Ovary (tissue), 9 donors: Measurements from ENCODE around the gene NUP210. TPM values are rescaled to one million over a fixed set of nuclear protein-coding genes. Genes with fewer than 3 reads are reported as not detected.

Experiments used
- DNase-seq, 5 donors: peaks; one replicate each; pipeline ENCODE4 v3.0.0-alpha.2; 2019 to 2020
- H3K27ac ChIP-seq, 2 donors: fragments of 200-600 bp; one replicate each; pipeline versions ENCODE4 v1.5.1 to v1.8.0; 2019 to 2022
- H3K27me3 ChIP-seq: fragments of 200-600 bp; one replicate; pipeline ENCODE4 v1.8.0; 2022
- H3K36me3 ChIP-seq: fragments of 200-600 bp; sonication (generic); one replicate; pipeline ENCODE4 v1.5.1; 2019
- H3K4me1 ChIP-seq: one replicate; pipeline ENCODE4 v1.8.1; 2013; ENCODE audit warnings: mild to moderate bottlenecking, moderate library complexity; ENCODE audit not compliant: insufficient read depth
- H3K4me3 ChIP-seq: fragments of 200-600 bp; sonication (generic); one replicate; pipeline ENCODE4 v1.5.1; 2017
- H3K9me3 ChIP-seq, 2 donors: fragments of 200-600 bp in 1 of 2; sonication (generic) in 1 of 2; one replicate each; pipeline versions ENCODE4 v1.5.1 to v1.8.1; 2013 to 2019; ENCODE audit warnings: mild to moderate bottlenecking in 1 of 2, moderate library complexity in 1 of 2
- CTCF ChIP-seq, 3 donors: fragments of 450-650 bp in 2 of 3; fragments of 200-600 bp in 1 of 3; IDR thresholded peaks; one replicate each; pipeline versions ENCODE4 v1.5.1 to v1.8.0; 2016 to 2022; ENCODE audit warnings: antibody characterized with exemption in 3 of 3, mild to moderate bottlenecking in 1 of 3
- EP300 ChIP-seq: sonication (generic); formaldehyde crosslinking; IDR thresholded peaks from one replicate; pipeline ENCODE4 v1.6.1; 2017; ENCODE audit warnings: antibody characterized with exemption
- POLR2A ChIP-seq: fragments of 450-650 bp; IDR thresholded peaks from one replicate; pipeline ENCODE4 v1.6.1; 2017; ENCODE audit warnings: antibody characterized with exemption, mild to moderate bottlenecking, moderate library complexity
- WGBS, 3 donors: extraction: QIAGEN DNeasy Blood & Tissue Kit in 1 of 3; methylation state at CpG; one replicate each; pipeline versions ENCODE4 v1.1.5 to v1.1.7; 2013 to 2017; 5-methylcytosine and 5-hydroxymethylcytosine counted together
- intact Hi-C, 4 donors: fragments of 100-400 bp; cut with DNase I; formaldehyde crosslinking; loops; one replicate each; pipeline versions ENCODE4 v1.11.0 to v1.15.1; 2022 to 2023
- polyA plus RNA-seq, 2 donors: library from polyadenylated mRNA; stranded (reverse); fragments of 200-250 nt in 1 of 2; fragments of 350-450 nt in 1 of 2; fragmentation: Illumina TruSeq in 1 of 2; extraction: RNeasy Lipid Tissue Mini Kit (QIAGEN cat#74804) in 1 of 2; gene quantifications; one replicate each; pipeline ENCODE4 v1.2.3, GENCODE V29; 2013 to 2014
- total RNA-seq, 7 donors: library from RNA; depleted of rRNA in 2 of 7; stranded (reverse); fragments of >200 nt in 2 of 7; fragmentation: NEBNext Ultra II Directional in 3 of 7; extraction: Animal tissue kit (Norgen Biotek cat#: 25700) in 3 of 7; gene quantifications; one replicate each; pipeline versions ENCODE4 v1.1.0 to v1.2.4, GENCODE V29; 2016 to 2023
- donor health status: DM: no; HTN: no; CAD: no; lungs with moderate emphysema.
- donor health status: DM: no; HTN: no; CAD: no.
- donor health status: Bipolar disorder and iron deficiency.
- donor health status: DM: yes; HTN: yes; CAD: no.
- donor health status: DM: no; HTN: no; CAD: no.
- donor health status: DM: yes; HTN: yes; CAD: no.

NUP210 gene
- total and polyA plus RNA-seq, 9 donors = 1.4 to 5.8 (median 3.2) TPM

GRCh38 chr3:13415236-13415986 is 4.7 kb downstream of the NUP210 start:
- no peak for DNase-seq
- Histone ChIP-seq H3K4me1 (peaks cover 6% of the 10 kb centered on the region), H3K9me3 (no peaks in the 10 kb centered on the region), H3K27ac (no peak overlapping the region), H3K27me3 (no peaks in the 10 kb centered on the region), H3K4me3 (no peak overlapping the region), H3K36me3 (no peaks in the 10 kb centered on the region)
- intact Hi-C loops = no loop called here
- TF ChIP-seq CTCF (IDR thresholded peaks at IDR 0.05) = no peak
- no peak for TF ChIP-seq EP300
- no peak for TF ChIP-seq POLR2A
- WGBS, 3 donors = 87 to 90% (median 89%) methylated on average over 15 of the region's 15 CpGs

- Histone ChIP-seq H3K27ac (no peak overlapping the region), H3K36me3 (no peaks in the 10 kb centered on the region), H3K4me3 (no peak overlapping the region), H3K9me3 (no peaks in the 10 kb centered on the region), H3K4me1 (peaks cover 1% of the 10 kb centered on the region), H3K27me3 (no peaks in the 10 kb centered on the region)
- intact Hi-C loops = no loop called here
- DNase-seq = no peak
- TF ChIP-seq CTCF (IDR thresholded peaks at IDR 0.05) = no peak
- TF ChIP-seq EP300 = no peak
- no peak for TF ChIP-seq POLR2A
- WGBS, 3 donors = 70 to 87% (median 80%) methylated on average over 14 of the region's 14 CpGs
Measured at GRCh38 chr3:13414040-13414729, 5.9 kb downstream of the NUP210 start.

GRCh38 chr3:13411186-13411860 is 8.8 kb downstream of the NUP210 start:
- WGBS, 3 donors = 87 to 93% (median 88%) methylated on average over 6 of the region's 6 CpGs
- Histone ChIP-seq H3K36me3 (no peaks in the 10 kb centered on the region), H3K4me1 (no peaks in the 10 kb centered on the region), H3K9me3 (peaks cover 0 to 3% of the 10 kb centered on the region in 2 donors), H3K27ac (no peak overlapping the region), H3K4me3 (no peak overlapping the region), H3K27me3 (no peaks in the 10 kb centered on the region)
- intact Hi-C loops = no loop called here
- DNase-seq = no peak
- TF ChIP-seq EP300 (no peak), CTCF (IDR thresholded peaks at IDR 0.05) (no peak), POLR2A (no peak)

- peaks cover 0 to 3% of the 10 kb centered on the region in 2 donors for H3K9me3 ChIP-seq
- no peak for DNase-seq
- no peaks in the 10 kb centered on the region for H3K27me3 ChIP-seq
- TF ChIP-seq POLR2A = no peak
- no peak for TF ChIP-seq EP300
- no peak for TF ChIP-seq CTCF (IDR thresholded peaks at IDR 0.05)
- H3K27ac ChIP-seq = no peak overlapping the region
- intact Hi-C loops = no loop called here
- H3K36me3 ChIP-seq = no peaks in the 10 kb centered on the region
- H3K4me1 ChIP-seq = no peaks in the 10 kb centered on the region
- H3K4me3 ChIP-seq = no peak overlapping the region
- WGBS, 3 donors = 85 to 95% (median 86%) methylated on average over 2 of the region's 2 CpGs
Measured at GRCh38 chr3:13408890-13409289, 11.2 kb downstream of the NUP210 start.
